ENCODE measurements around the gene FIG4. TPM values are rescaled to one million over a fixed set of nuclear protein-coding genes. Genes with fewer than 3 reads are reported as not detected.

The FIG4 gene
- total RNA-seq, 1 experiment from 2014 or later, result 23.1 TPM

DNA sequence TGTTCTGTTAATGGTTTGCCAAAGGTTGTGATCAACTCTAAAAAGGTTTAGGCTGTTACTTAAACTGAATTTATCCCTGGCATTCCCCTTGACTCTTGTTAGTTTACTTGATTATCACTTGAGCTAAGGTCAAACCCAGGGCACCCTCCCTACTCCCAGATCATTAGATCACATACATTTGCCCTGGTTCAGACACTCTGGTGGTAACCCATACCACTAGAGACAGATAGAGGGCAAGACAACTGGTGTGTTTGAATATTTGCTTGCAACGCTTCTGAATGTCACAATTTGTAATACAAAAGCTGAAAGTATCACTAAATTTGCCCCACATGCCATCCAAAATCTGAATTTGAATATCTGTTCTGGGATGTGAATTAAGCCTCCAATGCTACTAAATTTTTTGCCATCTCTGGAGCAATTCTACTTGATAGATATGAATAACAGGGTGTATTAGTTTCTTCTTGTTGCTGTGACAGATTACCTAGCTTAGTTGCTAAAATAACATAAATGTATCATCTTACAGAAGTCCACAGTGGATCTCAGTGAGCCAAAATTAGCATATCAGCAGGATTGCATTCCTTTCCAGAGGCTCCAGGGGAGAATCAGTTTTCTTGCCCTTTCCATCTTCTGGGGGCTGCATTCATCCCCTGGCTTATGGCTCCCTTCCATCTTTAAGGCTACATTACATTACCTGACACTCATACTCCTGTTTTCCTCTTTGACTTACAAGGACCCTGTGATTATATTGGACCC, 45.4 kb downstream of the FIG4 start:
- no peak overlapping the region for H2AFZ ChIP-seq (ENCODE audit: low read length)
- Mint-ChIP-seq H3K27me3 (ENCODE audit: low read depth) (no peaks in the 10 kb centered on the region), H3K4me3 (peak overlapping the region in 1 of 2 experiments; percentile 10; a peak in 1 of 5 replicates), H3K36me3 (ENCODE audit: insufficient read depth in 1 of 3, low read depth in 3 of 3) (peaks cover 7 to 16% (median 11%) of the 10 kb centered on the region in 3 experiments), H3K9me3 (no peaks in the 10 kb centered on the region), H3K27ac (peak overlapping the region; percentile 23 to 85 (median 49); a peak in 5 of 7 replicates), H3K4me1 (peaks cover 33 to 41% of the 10 kb centered on the region in 2 experiments)
- H3K79me2 ChIP-seq (ENCODE audit: insufficient read depth, low read length), result no peaks in the 10 kb centered on the region
- no peak overlapping the region for H2BK12ac ChIP-seq (ENCODE audit: insufficient read length, low read depth, low read length)
- H3K4me2 ChIP-seq (ENCODE audit: insufficient read depth, insufficient read length, low read length), result peak overlapping the region; percentile 11
- H3K9me3 ChIP-seq (ENCODE audit: control insufficient read depth, low read depth, low read length), result no peaks in the 10 kb centered on the region
- H3K23ac ChIP-seq (ENCODE audit: insufficient read length, low read depth, low read length), result no peak overlapping the region
- no peak overlapping the region for H4K5ac ChIP-seq (ENCODE audit: insufficient read length, low read depth, low read length)
- H4K20me1 ChIP-seq (ENCODE audit: control insufficient read depth, insufficient read depth, insufficient read length), result no peaks in the 10 kb centered on the region
- H2BK15ac ChIP-seq (ENCODE audit: low read depth, low read length), result no peak overlapping the region
- no peak overlapping the region for H3T11ph ChIP-seq (ENCODE audit: low read length)
- no peak overlapping the region for H4K8ac ChIP-seq (replicated peaks; ENCODE audit: insufficient read length, low read depth, low read length)
- no peak overlapping the region for H2BK5ac ChIP-seq (ENCODE audit: insufficient read length, low read length)
- peaks cover 8% of the 10 kb centered on the region; the same call in 1 of the 2 replicates for H3K4me1 ChIP-seq (ENCODE audit: insufficient read depth, low read length)
- no peaks in the 10 kb centered on the region for H3K27me3 ChIP-seq (ENCODE audit: insufficient read depth, low read length)
- no peak overlapping the region for H2BK20ac ChIP-seq (ENCODE audit: low read depth, low read length, poor library complexity, severe bottlenecking)
- no peak overlapping the region for H3K56ac ChIP-seq (ENCODE audit: insufficient read length, low read depth, low read length)
- no peaks in the 10 kb centered on the region for H3K23me2 ChIP-seq (ENCODE audit: insufficient read length, low read depth, low read length, poor library complexity, severe bottlenecking)
- H2BK120ac ChIP-seq (ENCODE audit: low read depth, low read length, poor library complexity, severe bottlenecking), result no peak overlapping the region
- no peaks in the 10 kb centered on the region for H3K79me1 ChIP-seq (ENCODE audit: insufficient read depth, low read depth, low read length, poor library complexity, severe bottlenecking)
- DNase-seq, result no peak
- TF ChIP-seq CTCF (conservative IDR thresholded peaks at IDR 0.05), result no peak
- no peak overlapping the region for H2AK5ac ChIP-seq (ENCODE audit: insufficient read length, low read length)
- no peak overlapping the region for H3K4ac ChIP-seq (ENCODE audit: low read depth, low read length)
- H3K27ac ChIP-seq (ENCODE audit: insufficient read length, low read depth, low read length), result peak overlapping the region; percentile 21
- no peak overlapping the region for H3K9ac ChIP-seq (ENCODE audit: extremely low read depth, insufficient read length, low read length)
- no peak overlapping the region for H4K91ac ChIP-seq (ENCODE audit: insufficient read length, low read depth, low read length)
- no CpG with 5 or more reads among the region's 1 CpG for WGBS (ENCODE audit: extremely low coverage, insufficient read length, low lambda C conversion rate)
- H3K18ac ChIP-seq (ENCODE audit: insufficient read length, low read depth, low read length), result no peak overlapping the region
- no peak overlapping the region for H3K14ac ChIP-seq (ENCODE audit: insufficient read depth, low read length)
